HL-60 (cell line): ENCODE data around the gene FTO.
A peak's percentile ranks its signal among the peaks of the same experiment; 100 is the strongest.

Experiments used
- DNase-seq, 2 experiments: peaks; one replicate each; pipeline ENCODE4 v3.0.0-alpha.2; 2010 to 2020; ENCODE audit warnings: low read depth in 1 of 2, low spot score in 1 of 2
- H3K27ac ChIP-seq: fragments of 250-450 bp; sonication (Bioruptor Pico); replicated peaks from 2 replicates; pipeline ENCODE4 v1.5.1; 2020; ENCODE audit warnings: mild to moderate bottlenecking, moderate library complexity
- H3K27me3 ChIP-seq: fragments of 250-450 bp; sonication (Bioruptor Pico); 2 replicates; pipeline ENCODE4 v1.5.1; 2021; ENCODE audit warnings: mild to moderate bottlenecking, moderate library complexity; ENCODE audit not compliant: insufficient read depth, poor library complexity, severe bottlenecking
- H3K4me3 ChIP-seq: replicated peaks from 2 replicates; pipeline ENCODE4 v1.5.1; 2011; ENCODE audit warnings: mild to moderate bottlenecking, control low read depth, low read length; ENCODE audit not compliant: insufficient read depth
- CTCF ChIP-seq: IDR thresholded peaks from one replicate; pipeline ENCODE4 v1.5.1; 2011; ENCODE audit warnings: low read length, control low read depth, inconsistent platforms; ENCODE audit not compliant: insufficient read depth
- GABPA ChIP-seq: IDR thresholded peaks from 2 replicates; pipeline ENCODE4 v1.6.1; 2012; ENCODE audit warnings: low read depth
- POLR2AphosphoS5 ChIP-seq: IDR thresholded peaks from 2 replicates; pipeline ENCODE4 v1.6.1; 2012; ENCODE audit warnings: low read depth
- REST ChIP-seq: IDR thresholded peaks from 2 replicates; pipeline ENCODE4 v1.6.1; 2012; ENCODE audit warnings: low read depth; ENCODE audit not compliant: insufficient replicate concordance
- SPI1 ChIP-seq: IDR thresholded peaks from 2 replicates; pipeline ENCODE4 v1.6.1; 2012; ENCODE audit warnings: low read depth, mild to moderate bottlenecking, borderline replicate concordance

Gene FTO

GRCh38 chr16:53946746-53947386 is 242.9 kb downstream of the FTO start:
- Histone ChIP-seq H3K4me3 (no peak overlapping the region), H3K27me3 (no peaks in the 10 kb centered on the region), H3K27ac (peak overlapping the region; percentile 61)
- TF ChIP-seq POLR2AphosphoS5 (no peak), REST (no peak), CTCF (no peak)
- DNase-seq = peak; percentile 21 to 73

- Histone ChIP-seq H3K27me3 (no peaks in the 10 kb centered on the region), H3K4me3 (no peak overlapping the region), H3K27ac (no peak overlapping the region)
- DNase-seq = no peak
- TF ChIP-seq POLR2AphosphoS5 (no peak), CTCF (no peak)
These were observed 243.7 kb downstream of the FTO start for GRCh38 chr16:53947642-53948041.

GRCh38 chr16:53948326-53948725 is 244.4 kb downstream of the FTO start:
- no peak for TF ChIP-seq SPI1
- no peak for TF ChIP-seq POLR2AphosphoS5
- TF ChIP-seq CTCF = no peak
- TF ChIP-seq REST = no peak
- TF ChIP-seq GABPA = no peak
- H3K27ac ChIP-seq = no peak overlapping the region
- DNase-seq = no peak
- no peak overlapping the region for H3K4me3 ChIP-seq
- no peaks in the 10 kb centered on the region for H3K27me3 ChIP-seq

- TF ChIP-seq CTCF = no peak
- TF ChIP-seq REST = no peak
- Histone ChIP-seq H3K4me3 (no peak overlapping the region), H3K27ac (no peak overlapping the region), H3K27me3 (no peaks in the 10 kb centered on the region)
- no peak for DNase-seq
These were observed 244.9 kb downstream of the FTO start for GRCh38 chr16:53948734-53949430.
